Activated naive CD4-positive, alpha-beta T cell treated with anti-CD3 and anti-CD28 coated beads, Interleukin-2, amount 50 U/mL, for 16 hours (primary cell): ENCODE data around the gene GABRB1.
"Not testable (repeated sequence)": the region's sequence is repeated elsewhere in the genome, so short reads cannot be mapped to it uniquely, and the experiment has no call there.

ENCODE experiments used
- DNase-seq: peaks from one replicate; pipeline ENCODE4 v3.0.0-alpha.2; 2020

Gene GABRB1

DNA sequence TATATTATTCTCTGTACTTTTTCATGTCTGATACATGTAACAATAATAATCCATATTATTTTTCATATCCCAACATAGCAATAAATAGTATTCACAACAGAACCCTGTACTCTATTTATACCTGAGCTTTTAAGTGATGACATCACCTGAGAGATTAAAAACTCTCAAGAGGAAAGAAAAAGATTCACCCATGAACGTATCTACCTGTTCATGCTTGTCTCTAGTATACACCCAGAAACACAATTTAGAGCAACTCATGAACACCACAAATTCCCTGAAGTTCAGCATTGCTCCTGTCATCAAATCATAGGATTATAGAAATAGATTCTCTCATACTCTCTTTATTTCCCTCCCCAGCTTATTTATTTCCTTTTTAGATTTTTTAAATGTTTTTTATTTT is 185.9 kb downstream of the GABRB1 start:
- DNase-seq: no peak

- no peak for DNase-seq
These were observed 186.5 kb downstream of the GABRB1 start for GRCh38 chr4:47217884-47218283.

DNA sequence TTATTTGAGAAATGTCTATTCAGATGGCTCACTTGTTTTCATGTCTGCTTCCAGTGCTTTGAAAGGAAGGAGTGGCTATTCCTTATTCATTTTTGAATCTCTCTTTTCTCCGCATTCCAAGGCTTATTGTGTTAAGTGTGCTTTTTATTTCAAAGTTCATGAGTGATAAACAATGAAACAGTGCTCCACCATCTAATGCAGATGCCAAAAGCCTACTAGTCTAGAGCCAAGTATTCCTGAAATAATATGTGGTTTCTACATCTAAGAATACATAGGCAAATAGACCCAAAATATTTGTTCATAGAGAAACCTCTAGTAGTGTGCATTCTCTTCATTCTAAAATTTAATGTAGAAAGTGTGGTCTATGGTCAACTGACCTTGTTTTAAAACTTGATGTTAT is 187.3 kb downstream of the GABRB1 start:
- no peak for DNase-seq

- DNase-seq: no peak
These were observed 188.2 kb downstream of the GABRB1 start for GRCh38 chr4:47219586-47219985.

- DNase-seq: no peak
These were observed 190.4 kb downstream of the GABRB1 start for GRCh38 chr4:47221721-47222120.

DNA sequence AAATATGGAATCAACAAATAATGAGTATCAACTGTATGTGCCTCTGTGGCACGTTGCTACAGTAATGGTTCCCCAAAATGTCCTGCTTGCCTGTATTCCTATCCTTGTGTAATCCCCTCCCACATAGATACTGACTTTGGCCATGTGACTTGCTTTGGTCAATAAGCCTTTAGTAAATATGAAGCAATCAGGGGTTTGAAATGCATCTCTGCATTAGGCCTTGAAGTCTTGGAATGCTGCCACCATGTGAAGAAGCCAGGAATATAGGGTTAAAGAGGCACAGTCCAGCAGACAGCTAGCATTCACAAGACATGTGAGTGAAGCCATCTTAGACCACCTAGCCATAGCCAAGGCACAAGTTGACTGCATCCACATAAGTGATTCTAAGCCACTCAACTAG is 190.9 kb downstream of the GABRB1 start:
- DNase-seq: no peak

DNA sequence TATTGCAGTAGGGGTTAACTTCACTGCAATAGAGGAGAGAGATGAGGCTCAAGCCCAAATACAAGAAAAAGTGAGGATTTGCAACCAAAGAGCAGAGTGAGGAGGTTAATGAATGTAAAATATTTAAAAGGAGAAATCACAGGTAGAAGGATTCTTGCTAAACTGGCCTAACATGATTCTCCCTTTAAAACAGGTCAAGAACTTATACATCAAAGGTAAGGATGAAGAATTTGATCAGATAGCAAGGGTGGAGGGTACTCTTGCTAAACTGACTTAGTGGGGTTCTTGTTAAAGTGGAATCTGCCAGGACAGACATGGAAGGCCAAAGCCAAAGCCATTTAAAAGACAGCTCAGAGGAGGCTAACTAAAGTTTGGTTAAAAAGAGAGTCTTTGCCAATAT is 193.0 kb downstream of the GABRB1 start:
- DNase-seq: no peak

- DNase-seq: no peak
These were observed 204.4 kb downstream of the GABRB1 start for GRCh38 chr4:47235721-47236120.

- no peak for DNase-seq
These were observed 207.3 kb downstream of the GABRB1 start for GRCh38 chr4:47238667-47239066.

GRCh38 chr4:47239649-47240048 is 208.3 kb downstream of the GABRB1 start:
- no peak for DNase-seq

GRCh38 chr4:47251348-47252135 is 220.2 kb downstream of the GABRB1 start:
- DNase-seq: no peak

GRCh38 chr4:47263721-47264120 is 232.4 kb downstream of the GABRB1 start:
- DNase-seq: no peak

GRCh38 chr4:47270201-47270888 is 239.0 kb downstream of the GABRB1 start:
- DNase-seq: no peak

DNA sequence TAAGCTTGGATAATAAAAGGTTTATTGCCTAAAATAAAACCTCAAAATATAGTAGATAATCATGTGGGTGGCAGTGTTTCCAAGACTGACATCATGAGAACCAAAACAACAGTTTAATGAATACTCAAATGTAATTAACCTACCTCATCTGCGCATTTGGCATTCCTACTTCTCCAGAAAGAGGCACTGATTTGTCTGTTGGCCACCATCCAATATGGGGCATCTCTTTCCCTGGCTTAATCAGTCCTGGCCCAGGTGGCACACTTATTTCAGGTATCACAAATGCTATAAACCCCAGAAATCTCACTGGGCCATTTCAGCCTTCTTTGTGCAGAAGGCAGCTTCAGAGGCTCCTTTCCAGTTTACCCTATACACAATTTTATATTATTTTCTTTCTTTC is 239.9 kb downstream of the GABRB1 start:
- no peak for DNase-seq

GRCh38 chr4:47274901-47275300 is 243.5 kb downstream of the GABRB1 start:
- DNase-seq: no peak

DNA sequence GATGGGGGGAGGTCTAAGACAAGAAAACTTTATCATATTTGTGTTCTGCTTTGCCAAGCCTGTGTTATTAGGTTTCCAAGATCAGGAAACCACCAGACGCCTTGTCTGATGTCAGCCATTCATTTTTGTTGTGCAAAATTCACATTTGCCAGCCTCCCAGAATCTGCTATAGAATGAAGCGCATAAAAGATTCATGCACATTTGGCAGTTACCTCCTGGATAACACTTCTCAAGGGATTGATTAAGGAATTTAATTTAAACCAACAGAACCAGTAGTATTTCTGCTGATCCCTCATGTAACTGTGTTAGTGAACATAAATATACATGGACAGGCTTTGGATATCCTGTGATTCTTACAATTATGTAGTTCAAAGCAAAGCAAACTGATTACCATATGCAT is 244.2 kb downstream of the GABRB1 start:
- DNase-seq: no peak

- DNase-seq: no peak
These were observed 247.3 kb downstream of the GABRB1 start for GRCh38 chr4:47278631-47279030.

GRCh38 chr4:47287735-47288134 is 256.4 kb downstream of the GABRB1 start:
- DNase-seq: no peak

GRCh38 chr4:47289805-47290204 is 258.4 kb downstream of the GABRB1 start:
- DNase-seq: no peak

DNA sequence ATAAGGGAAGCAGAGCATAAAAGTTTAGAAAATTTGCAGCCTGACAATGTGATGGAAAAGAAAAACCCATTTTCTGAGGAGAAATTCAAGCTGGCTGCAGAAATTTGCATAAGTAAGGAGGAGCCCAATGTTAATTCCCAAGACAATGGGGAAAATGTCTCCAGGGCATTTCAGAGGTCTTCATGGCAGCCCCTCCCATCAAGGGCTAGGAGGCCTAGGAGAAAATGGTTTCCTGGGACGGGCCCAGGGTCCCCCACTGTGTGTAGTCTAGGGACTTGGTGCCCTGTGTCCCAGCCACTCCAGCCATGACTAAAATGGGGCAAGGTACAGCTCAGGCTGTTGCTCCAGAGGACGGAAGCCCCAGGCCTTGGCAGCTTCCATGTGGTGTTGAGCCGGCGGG is 259.5 kb downstream of the GABRB1 start:
- not testable (repeated sequence) for DNase-seq

DNA sequence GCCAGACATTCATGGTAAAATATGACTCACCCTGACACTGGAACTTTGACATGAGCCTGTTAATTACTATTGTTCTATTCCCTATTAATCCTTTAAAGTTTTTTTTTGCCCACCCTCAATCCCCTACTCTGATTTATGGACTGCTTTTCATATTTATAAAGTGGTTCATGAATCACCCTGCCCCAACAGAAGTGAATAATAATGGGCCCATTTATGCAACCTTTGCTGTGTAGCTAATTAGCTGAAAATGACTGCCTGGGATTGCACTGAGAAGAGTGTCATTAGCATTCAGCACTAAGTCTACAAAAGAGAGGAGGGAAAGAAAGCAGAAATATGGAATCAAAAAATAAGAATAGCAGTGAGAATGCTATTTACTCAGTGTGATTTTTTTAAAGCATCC is 277.8 kb downstream of the GABRB1 start:
- no peak for DNase-seq

DNA sequence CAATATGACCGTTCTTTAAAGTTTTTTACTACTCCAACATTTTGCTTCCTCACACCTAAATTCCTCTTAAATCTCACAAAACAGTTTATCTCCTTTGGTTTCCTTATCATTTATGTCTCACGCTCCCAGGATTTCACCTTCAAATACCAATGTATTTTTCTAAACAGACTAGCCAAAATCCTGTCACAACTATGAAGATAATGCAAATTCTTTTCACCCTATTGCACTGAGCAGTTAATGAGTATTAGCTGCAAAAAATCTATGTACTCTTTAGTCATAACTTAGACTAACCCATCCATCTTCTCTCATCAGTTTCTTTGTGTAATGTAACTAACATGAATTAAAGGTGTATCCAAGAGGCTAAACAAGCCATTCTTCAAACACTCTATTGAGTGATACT is 280.8 kb downstream of the GABRB1 start:
- no peak for DNase-seq

DNA sequence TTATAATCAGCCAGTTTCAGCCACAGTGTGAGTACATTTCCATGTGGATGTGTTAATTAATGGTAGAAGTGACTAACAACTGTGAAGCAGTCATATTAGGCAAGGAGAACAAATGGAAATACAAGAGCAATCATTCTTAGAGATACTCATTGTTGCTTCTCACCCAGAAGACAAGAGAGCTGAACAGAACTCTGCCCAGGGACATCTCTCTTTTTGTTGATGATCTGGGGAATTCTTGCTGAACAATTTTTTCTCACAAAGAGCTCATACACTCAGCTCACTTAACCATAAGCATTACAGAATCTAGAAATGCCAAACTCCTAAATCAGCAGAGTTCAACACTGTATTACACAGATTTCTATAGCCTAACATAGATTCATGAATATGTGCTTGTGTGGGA is 282.0 kb downstream of the GABRB1 start:
- no peak for DNase-seq

GRCh38 chr4:47315346-47315745 is 284.0 kb downstream of the GABRB1 start:
- no peak for DNase-seq

- no peak for DNase-seq
These were observed 294.7 kb downstream of the GABRB1 start for GRCh38 chr4:47326025-47326424.
